GM12864 (cell line): ENCODE results near the gene ZNF804B.

Experiments used
- DNase-seq: peaks from one replicate; pipeline ENCODE4 v3.0.0-alpha.2; 2011; ENCODE audit warnings: low read depth
- H3K4me3 ChIP-seq: 2 replicates; pipeline ENCODE4 v1.5.1; 2011; ENCODE audit warnings: mild to moderate bottlenecking, low read depth, low read length, control low read depth
- TF ChIP-seq, protein P1 (sequence below): IDR thresholded peaks from 2 replicates; pipeline ENCODE4 v1.5.1; 2011; ENCODE audit warnings: low read depth, mild to moderate bottlenecking, moderate library complexity, low read length, control low read depth, inconsistent platforms; ENCODE audit errors: missing control alignments

Gene ZNF804B

DNA sequence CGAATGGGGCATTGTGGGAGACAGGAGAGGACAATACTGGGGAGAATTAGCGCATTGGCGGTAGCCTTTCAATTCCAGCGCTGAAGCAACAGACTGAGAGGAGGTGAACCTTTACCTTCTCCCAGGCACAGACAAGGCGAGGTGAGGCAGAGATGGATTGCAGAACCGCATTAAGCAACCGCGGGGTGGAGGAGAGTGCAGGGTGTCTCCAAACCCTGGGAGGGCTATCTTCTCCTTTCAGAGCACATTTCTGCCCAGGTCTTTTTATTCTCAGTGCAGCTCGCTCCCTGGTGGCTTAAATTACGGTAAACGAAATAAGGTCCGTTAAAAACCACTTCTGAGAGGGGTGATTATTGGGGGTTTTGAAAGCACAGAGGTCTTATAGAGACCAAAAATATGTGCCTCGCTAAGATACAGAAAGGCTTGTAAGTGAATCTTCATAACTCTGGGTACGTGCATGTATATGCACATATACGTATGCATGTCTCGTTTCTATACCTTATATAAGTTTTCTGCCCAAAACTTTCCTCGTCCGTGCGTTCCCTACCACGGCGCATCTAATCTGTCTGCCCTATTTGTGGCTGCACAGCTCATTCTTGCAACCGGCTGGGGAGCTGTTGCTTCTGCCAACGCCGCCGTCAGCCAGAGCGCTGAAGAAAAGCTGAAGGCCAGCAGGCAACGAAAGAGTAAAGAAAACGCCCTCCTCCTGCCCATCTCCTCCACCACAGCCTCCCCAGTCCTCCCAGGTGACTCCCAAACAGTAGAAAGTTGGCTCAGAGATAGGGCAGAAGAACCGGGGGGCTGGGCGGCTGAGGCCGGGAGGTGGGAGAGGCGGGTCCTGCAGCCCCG is 895 bp upstream of the ZNF804B start:
- DNase-seq = no peak
- TF ChIP-seq, protein P1, sequence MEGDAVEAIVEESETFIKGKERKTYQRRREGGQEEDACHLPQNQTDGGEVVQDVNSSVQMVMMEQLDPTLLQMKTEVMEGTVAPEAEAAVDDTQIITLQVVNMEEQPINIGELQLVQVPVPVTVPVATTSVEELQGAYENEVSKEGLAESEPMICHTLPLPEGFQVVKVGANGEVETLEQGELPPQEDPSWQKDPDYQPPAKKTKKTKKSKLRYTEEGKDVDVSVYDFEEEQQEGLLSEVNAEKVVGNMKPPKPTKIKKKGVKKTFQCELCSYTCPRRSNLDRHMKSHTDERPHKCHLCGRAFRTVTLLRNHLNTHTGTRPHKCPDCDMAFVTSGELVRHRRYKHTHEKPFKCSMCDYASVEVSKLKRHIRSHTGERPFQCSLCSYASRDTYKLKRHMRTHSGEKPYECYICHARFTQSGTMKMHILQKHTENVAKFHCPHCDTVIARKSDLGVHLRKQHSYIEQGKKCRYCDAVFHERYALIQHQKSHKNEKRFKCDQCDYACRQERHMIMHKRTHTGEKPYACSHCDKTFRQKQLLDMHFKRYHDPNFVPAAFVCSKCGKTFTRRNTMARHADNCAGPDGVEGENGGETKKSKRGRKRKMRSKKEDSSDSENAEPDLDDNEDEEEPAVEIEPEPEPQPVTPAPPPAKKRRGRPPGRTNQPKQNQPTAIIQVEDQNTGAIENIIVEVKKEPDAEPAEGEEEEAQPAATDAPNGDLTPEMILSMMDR = no peak
- no peak overlapping the region for H3K4me3 ChIP-seq

- TF ChIP-seq, protein P1 = no peak
- DNase-seq = no peak
- H3K4me3 ChIP-seq = no peak overlapping the region
These were observed 626 bp downstream of the ZNF804B start for GRCh38 chr7:88760136-88760515.

- no peak overlapping the region for H3K4me3 ChIP-seq
- TF ChIP-seq, protein P1 = no peak
- DNase-seq = no peak
These were observed 2.3 kb downstream of the ZNF804B start for GRCh38 chr7:88761779-88762178.

GRCh38 chr7:88771417-88771816 is 11.9 kb downstream of the ZNF804B start:
- DNase-seq = no peak
- H3K4me3 ChIP-seq = no peak overlapping the region
- TF ChIP-seq, protein P1 = no peak

GRCh38 chr7:88772776-88773175 is 13.3 kb downstream of the ZNF804B start:
- H3K4me3 ChIP-seq = no peak overlapping the region
- TF ChIP-seq, protein P1 = no peak
- no peak for DNase-seq

GRCh38 chr7:88775838-88776237 is 16.3 kb downstream of the ZNF804B start:
- H3K4me3 ChIP-seq = no peak overlapping the region
- DNase-seq = no peak
- TF ChIP-seq, protein P1 = no peak

DNA sequence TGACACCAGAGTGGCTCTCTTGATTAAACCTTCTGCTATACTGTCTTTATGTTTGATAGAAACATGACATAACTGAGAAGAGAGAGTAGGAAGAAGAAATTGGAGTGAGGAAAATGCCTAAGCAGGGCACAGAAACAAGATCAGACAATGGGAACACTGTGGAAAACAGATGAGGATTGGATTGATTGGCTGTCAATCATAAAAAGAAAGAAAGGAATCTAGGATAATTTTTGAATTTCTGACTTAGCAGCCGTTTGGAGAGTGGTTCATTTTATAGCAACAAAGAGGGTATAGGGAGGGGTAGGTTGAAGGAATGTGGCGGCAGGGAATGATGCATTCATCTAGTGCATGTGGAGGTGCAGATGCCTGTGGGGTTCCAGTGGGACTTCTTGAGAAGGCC is 28.3 kb downstream of the ZNF804B start:
- DNase-seq = no peak
- TF ChIP-seq, protein P1 = no peak
- H3K4me3 ChIP-seq = no peak overlapping the region
